Stomach (tissue), 9 donors: Measurements from ENCODE around the gene HOXB8. TPM values are rescaled to one million over a fixed set of nuclear protein-coding genes. Genes with fewer than 3 reads are reported as not detected.

Experiments used
- DNase-seq, 2 donors: peaks; one replicate each; pipeline versions ENCODE4 v3.0.0 to v3.0.0-alpha.2; 2013 to 2019
- H3K27ac ChIP-seq, 5 donors: fragments of 200-600 bp in 4 of 5; sonication (generic) in 4 of 5; one replicate each; pipeline ENCODE4 v1.5.1; 2013 to 2019; ENCODE audit warnings: mild to moderate bottlenecking in 1 of 5, moderate library complexity in 1 of 5
- H3K27me3 ChIP-seq, 3 donors: fragments of 200-600 bp; sonication (generic); one replicate each; pipeline ENCODE4 v1.5.1; 2017 to 2019; ENCODE audit warnings: mixed run types in 1 of 3
- H3K36me3 ChIP-seq, 4 donors: fragments of 200-600 bp; sonication (generic); 1 replicate in 3 of 4; 2 replicates in 1 of 4; pipeline ENCODE4 v1.5.1; 2016 to 2019
- H3K4me1 ChIP-seq, 4 donors: fragments of 200-600 bp; sonication (generic); one replicate each; pipeline ENCODE4 v1.5.1; 2016 to 2019
- H3K4me3 ChIP-seq, 4 donors: fragments of 200-600 bp; sonication (generic) in 3 of 4; one replicate each; pipeline ENCODE4 v1.5.1; 2016 to 2019; ENCODE audit warnings: mild to moderate bottlenecking in 1 of 4
- H3K9me3 ChIP-seq, 4 donors: fragments of 200-600 bp; sonication (generic); one replicate each; pipeline ENCODE4 v1.5.1; 2016 to 2019
- CTCF ChIP-seq, 7 experiments: fragments of 450-650 bp in 4 of 7; fragments of 200-600 bp in 3 of 7; sonication (generic) in 3 of 7; IDR thresholded peaks; one replicate each; pipeline ENCODE4 v1.5.1; 2016 to 2019; ENCODE audit warnings: antibody characterized with exemption in 7 of 7, control low read depth in 2 of 7, mild to moderate bottlenecking in 1 of 7
- EP300 ChIP-seq: sonication (generic); formaldehyde crosslinking; IDR thresholded peaks from one replicate; pipeline ENCODE4 v1.6.1; 2017; ENCODE audit warnings: antibody characterized with exemption
- POLR2A ChIP-seq, 4 donors: fragments of 450-650 bp; IDR thresholded peaks; one replicate each; pipeline ENCODE4 v1.6.1; 2016; ENCODE audit warnings: antibody characterized with exemption in 4 of 4, control low read depth in 2 of 4, mild to moderate bottlenecking in 1 of 4, moderate library complexity in 1 of 4
- POLR2AphosphoS5 ChIP-seq, 3 donors: sonication (generic); formaldehyde crosslinking; IDR thresholded peaks; one replicate each; pipeline ENCODE4 v1.6.1; 2016; ENCODE audit warnings: antibody characterized with exemption in 3 of 3
- WGBS, 5 donors: extraction: QIAGEN DNeasy Blood & Tissue Kit in 3 of 5; methylation state at CpG; one replicate each; pipeline versions ENCODE4 v1.1.5 to v1.1.7; 2013 to 2018; 5-methylcytosine and 5-hydroxymethylcytosine counted together
- intact Hi-C: fragments of 100-400 bp; cut with DNase I; formaldehyde crosslinking; loops from one replicate; pipeline ENCODE4 v1.15.1; 2023; ENCODE audit warnings: low total_unique reads
- polyA plus RNA-seq, 3 donors: library from polyadenylated mRNA; stranded (reverse); fragments of 200-250 nt; gene quantifications; one replicate each; pipeline ENCODE4 v1.2.3, GENCODE V29; 2013
- total RNA-seq, 5 donors: library from RNA; depleted of rRNA; stranded (reverse); fragments of >200 nt; gene quantifications; one replicate each; pipeline versions ENCODE4 v1.1.0 to v1.2.3, GENCODE V29; 2014 to 2016
- donor health status: healthy with polysubstance abuse.
- donor health status: Bipolar disorder and iron deficiency.
- donor health status: healthy.

The HOXB8 gene
- total and polyA plus RNA-seq, 8 donors: 0.46 to 13.0 (median 1.3) TPM; not detected in 1

GRCh38 chr17:48606892-48607614 is 8.0 kb downstream of the HOXB8 start:
- WGBS, 5 donors: 40 to 65% (median 57%) methylated on average over 9 of the region's 9 CpGs
- H3K27me3 ChIP-seq: peaks cover 0 to 100% (median 100%) of the 10 kb centered on the region in 3 donors
- TF ChIP-seq POLR2AphosphoS5 (IDR thresholded peaks at IDR 0.05) (no peak), EP300 (no peak), POLR2A (IDR thresholded peaks at IDR 0.05) (no peak), CTCF (IDR thresholded peaks at IDR 0.05) (no peak)

DNA sequence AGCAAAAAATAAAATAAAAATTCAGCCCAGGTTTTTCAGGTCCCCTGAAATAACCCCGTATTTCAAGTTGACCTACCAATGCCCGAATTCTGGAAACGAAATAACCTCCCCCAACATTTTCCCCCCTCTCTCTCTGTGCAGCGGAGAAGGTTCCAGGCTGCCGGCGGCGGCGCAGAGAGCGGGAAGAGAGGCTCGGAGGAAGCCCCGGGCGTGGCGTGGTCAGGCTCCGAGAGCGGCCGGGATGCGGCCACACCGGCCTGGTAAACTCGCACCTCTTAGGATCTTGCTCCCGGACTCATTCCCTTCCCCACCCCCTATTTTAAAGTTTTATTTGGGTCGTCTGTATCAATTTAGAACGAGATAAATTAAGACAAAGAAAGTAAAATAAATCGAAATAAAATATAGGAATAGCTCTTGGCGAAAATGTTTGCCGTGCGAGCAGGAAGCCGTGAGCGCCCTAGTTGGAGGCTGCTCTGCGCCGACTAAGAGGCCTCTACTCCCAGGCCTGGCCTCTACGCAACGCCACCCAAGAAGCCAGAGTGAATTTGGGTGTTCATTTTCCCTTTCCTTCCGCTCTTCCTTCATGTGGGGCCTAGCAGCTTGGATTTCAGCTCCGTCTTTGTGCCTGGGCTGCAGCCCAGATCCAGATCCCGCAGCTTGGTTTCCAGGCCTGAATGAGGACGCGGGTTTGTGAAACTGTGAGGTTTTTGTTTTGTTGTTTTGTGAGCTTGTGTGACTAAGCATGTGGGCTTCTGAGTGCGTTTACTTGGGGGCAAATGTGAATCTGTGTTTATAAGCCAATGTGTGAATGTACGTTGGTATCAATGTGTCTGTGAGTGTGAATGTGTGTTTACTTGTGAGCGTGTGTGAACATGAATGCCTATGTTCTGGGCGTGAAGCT is 8.9 kb downstream of the HOXB8 start:
- Histone ChIP-seq H3K4me3 (peak overlapping the region in 1 of 4 donors; percentile 5), H3K27ac (peak overlapping the region in 2 of 5 donors; percentile 81 to 95), H3K36me3 (no peaks in the 10 kb centered on the region), H3K9me3 (peaks cover 0 to 3% (median 0%) of the 10 kb centered on the region in 4 donors), H3K4me1 (peaks cover 3 to 45% (median 36%) of the 10 kb centered on the region in 4 donors), H3K27me3 (peaks cover 0 to 100% (median 100%) of the 10 kb centered on the region in 3 donors)
- intact Hi-C loops: no loop called here
- 36 to 64% (median 42%) methylated on average over 41 of the region's 41 CpGs for WGBS, 5 donors
- TF ChIP-seq EP300 (no peak), POLR2A (IDR thresholded peaks at IDR 0.05) (no peak), POLR2AphosphoS5 (IDR thresholded peaks at IDR 0.05) (no peak), CTCF (IDR thresholded peaks at IDR 0.05) (no peak)
- no peak for DNase-seq

More at GRCh38 chr17:48606892-48607614, 8.0 kb downstream of the HOXB8 start:
- no peak overlapping the region for H3K4me3 ChIP-seq
- DNase-seq: no peak
- peaks cover 0 to 3% (median 0%) of the 10 kb centered on the region in 4 donors for H3K9me3 ChIP-seq
- no peaks in the 10 kb centered on the region for H3K36me3 ChIP-seq
- intact Hi-C loops: no loop called here
- peak overlapping the region in 2 of 5 donors; percentile 81 to 95 for H3K27ac ChIP-seq
- peaks cover 11 to 45% (median 37%) of the 10 kb centered on the region in 4 donors for H3K4me1 ChIP-seq

- Histone ChIP-seq H3K4me3 (peak overlapping the region in 2 of 4 donors; percentile 47 to 49), H3K4me1 (peaks cover 0 to 39% (median 33%) of the 10 kb centered on the region in 4 donors), H3K27ac (peak overlapping the region in 2 of 5 donors; percentile 81 to 95), H3K36me3 (no peaks in the 10 kb centered on the region), H3K27me3 (peaks cover 0 to 100% (median 100%) of the 10 kb centered on the region in 3 donors), H3K9me3 (peaks cover 0 to 3% (median 0%) of the 10 kb centered on the region in 4 donors)
- 31 to 68% (median 43%) methylated on average over 10 of the region's 10 CpGs for WGBS, 5 donors
- no peak for DNase-seq
- intact Hi-C loops: no loop called here
- TF ChIP-seq POLR2A (IDR thresholded peaks at IDR 0.05) (no peak), POLR2AphosphoS5 (IDR thresholded peaks at IDR 0.05) (no peak), CTCF (IDR thresholded peaks at IDR 0.05) (no peak), EP300 (no peak)
Observed at GRCh38 chr17:48605409-48605919, 9.6 kb downstream of the HOXB8 start.

- TF ChIP-seq CTCF (IDR thresholded peaks at IDR 0.05) (no peak), POLR2AphosphoS5 (IDR thresholded peaks at IDR 0.05) (peak in 1 of 3 donors; percentile 28), EP300 (no peak), POLR2A (IDR thresholded peaks at IDR 0.05) (no peak)
- Histone ChIP-seq H3K27ac (peak within 1 kb of the TSS in 4 of 5 donors; percentile 52 to 95 (median 73)), H3K4me3 (peak within 1 kb of the TSS; percentile 25 to 49 (median 43)), H3K9me3 (peaks cover 0 to 3% (median 0%) of the 10 kb centered on the region in 4 donors), H3K27me3 (peaks cover 0 to 100% (median 100%) of the 10 kb centered on the region in 3 donors), H3K4me1 (peaks cover 0 to 39% (median 27%) of the 10 kb centered on the region in 4 donors), H3K36me3 (no peaks in the 10 kb centered on the region)
- peak in 1 of 2 donors; percentile 66 for DNase-seq
- 23 to 42% (median 33%) methylated on average over 16 of the region's 16 CpGs for WGBS, 5 donors
- intact Hi-C loops: no loop called here
Observed at GRCh38 chr17:48604770-48605329, 10.2 kb downstream of the HOXB8 start, which contains the start of gene HOXB6. TSS of gene HOXB6 (minus strand) at chr17:48604986. CDS start at chr17:48598150, 6,836 bp downstream.
